ENCODE measurements around the gene OR10A3.

OR10A3 gene

DNA sequence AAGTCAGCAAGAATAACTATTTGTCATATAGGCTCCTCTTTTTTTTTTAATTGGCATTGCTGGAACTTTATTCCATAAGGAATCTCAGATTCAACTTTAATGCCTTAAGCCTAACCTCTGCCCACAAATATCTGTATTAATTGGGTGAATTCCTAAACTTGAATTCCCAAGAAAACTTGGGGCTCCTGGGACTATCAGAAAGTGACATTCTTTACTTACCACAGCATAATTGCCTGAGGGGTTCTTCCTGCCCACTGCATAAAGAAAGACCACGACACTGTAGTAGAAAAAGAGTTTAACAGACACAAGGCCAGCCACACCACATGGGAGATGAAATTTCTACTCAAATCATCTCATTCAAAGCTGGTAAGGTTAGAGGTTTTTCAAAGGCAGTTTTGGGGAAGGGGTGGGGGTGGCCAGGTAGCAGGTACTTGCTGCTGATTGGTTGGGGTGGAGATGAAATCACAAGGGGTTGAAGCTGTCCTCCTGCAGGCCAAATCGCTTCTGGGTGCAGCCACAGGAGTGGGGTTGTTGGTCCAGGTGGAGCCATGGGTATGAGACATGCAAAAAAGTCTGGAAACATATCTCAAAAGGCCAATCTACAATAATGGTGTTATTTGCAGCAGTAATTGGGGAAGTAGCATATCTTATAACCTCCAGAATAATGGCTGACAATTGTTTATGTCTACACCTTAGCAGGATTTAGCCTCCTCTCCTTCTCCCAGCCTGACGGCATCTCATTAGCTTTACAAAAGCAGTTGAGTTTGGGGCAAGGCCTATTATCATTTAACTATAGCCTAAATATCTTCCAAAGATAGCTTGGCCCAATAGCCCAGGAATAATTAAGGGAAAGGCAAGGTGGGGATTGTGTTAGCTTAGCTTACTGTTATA is 28.5 kb upstream of the OR10A3 start:
- DNase-seq: no peak
- H3K27me3 ChIP-seq (ENCODE audit: insufficient read depth, low read depth, severe bottlenecking): no peaks in the 10 kb centered on the region
- H3K27ac ChIP-seq: no peak overlapping the region
- H3K9me3 ChIP-seq (ENCODE audit: severe bottlenecking): no peaks in the 10 kb centered on the region
- TF ChIP-seq, protein P1, sequence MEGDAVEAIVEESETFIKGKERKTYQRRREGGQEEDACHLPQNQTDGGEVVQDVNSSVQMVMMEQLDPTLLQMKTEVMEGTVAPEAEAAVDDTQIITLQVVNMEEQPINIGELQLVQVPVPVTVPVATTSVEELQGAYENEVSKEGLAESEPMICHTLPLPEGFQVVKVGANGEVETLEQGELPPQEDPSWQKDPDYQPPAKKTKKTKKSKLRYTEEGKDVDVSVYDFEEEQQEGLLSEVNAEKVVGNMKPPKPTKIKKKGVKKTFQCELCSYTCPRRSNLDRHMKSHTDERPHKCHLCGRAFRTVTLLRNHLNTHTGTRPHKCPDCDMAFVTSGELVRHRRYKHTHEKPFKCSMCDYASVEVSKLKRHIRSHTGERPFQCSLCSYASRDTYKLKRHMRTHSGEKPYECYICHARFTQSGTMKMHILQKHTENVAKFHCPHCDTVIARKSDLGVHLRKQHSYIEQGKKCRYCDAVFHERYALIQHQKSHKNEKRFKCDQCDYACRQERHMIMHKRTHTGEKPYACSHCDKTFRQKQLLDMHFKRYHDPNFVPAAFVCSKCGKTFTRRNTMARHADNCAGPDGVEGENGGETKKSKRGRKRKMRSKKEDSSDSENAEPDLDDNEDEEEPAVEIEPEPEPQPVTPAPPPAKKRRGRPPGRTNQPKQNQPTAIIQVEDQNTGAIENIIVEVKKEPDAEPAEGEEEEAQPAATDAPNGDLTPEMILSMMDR (IDR thresholded peaks at IDR 0.05; ENCODE audit: low read depth, low read length): no peak
- H3K36me3 ChIP-seq: no peaks in the 10 kb centered on the region
- no peak overlapping the region for H3K4me3 ChIP-seq (ENCODE audit: low read depth, low read length)

DNA sequence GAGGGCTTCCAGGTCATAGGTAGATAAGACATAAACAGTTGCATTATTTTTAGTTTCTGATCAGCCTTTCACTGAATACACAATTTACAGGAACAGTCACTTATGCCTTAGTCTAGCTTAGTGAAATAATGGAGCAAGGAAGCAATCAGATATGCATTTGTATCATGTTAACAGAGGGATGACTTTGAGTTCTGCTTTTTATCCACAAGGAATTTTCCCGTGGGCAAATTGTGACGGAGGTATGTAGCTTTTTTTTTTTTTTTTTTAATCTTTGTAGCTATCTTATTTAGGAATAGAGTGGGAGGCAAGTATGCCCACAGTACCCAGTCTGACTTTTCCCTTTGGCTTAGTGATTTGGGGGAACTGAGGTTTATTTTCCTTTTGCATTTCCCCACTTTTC is 27.2 kb upstream of the OR10A3 start:
- Histone ChIP-seq H3K4me3 (ENCODE audit: low read depth, low read length) (no peak overlapping the region), H3K27me3 (ENCODE audit: insufficient read depth, low read depth, severe bottlenecking) (no peaks in the 10 kb centered on the region), H3K9me3 (ENCODE audit: severe bottlenecking) (no peaks in the 10 kb centered on the region), H3K27ac (no peak overlapping the region), H3K36me3 (no peaks in the 10 kb centered on the region)
- no peak for DNase-seq
- TF ChIP-seq, protein P1 (IDR thresholded peaks at IDR 0.05; ENCODE audit: low read depth, low read length): no peak

GRCh38 chr11:7967826-7968225 is 26.3 kb upstream of the OR10A3 start:
- no peaks in the 10 kb centered on the region for H3K36me3 ChIP-seq
- H3K4me3 ChIP-seq (ENCODE audit: low read depth, low read length): no peak overlapping the region
- no peaks in the 10 kb centered on the region for H3K27me3 ChIP-seq (ENCODE audit: insufficient read depth, low read depth, severe bottlenecking)
- H3K9me3 ChIP-seq (ENCODE audit: severe bottlenecking): no peaks in the 10 kb centered on the region
- H3K27ac ChIP-seq: no peak overlapping the region
- TF ChIP-seq, protein P1 (IDR thresholded peaks at IDR 0.05; ENCODE audit: low read depth, low read length): no peak
- no peak for DNase-seq

DNA sequence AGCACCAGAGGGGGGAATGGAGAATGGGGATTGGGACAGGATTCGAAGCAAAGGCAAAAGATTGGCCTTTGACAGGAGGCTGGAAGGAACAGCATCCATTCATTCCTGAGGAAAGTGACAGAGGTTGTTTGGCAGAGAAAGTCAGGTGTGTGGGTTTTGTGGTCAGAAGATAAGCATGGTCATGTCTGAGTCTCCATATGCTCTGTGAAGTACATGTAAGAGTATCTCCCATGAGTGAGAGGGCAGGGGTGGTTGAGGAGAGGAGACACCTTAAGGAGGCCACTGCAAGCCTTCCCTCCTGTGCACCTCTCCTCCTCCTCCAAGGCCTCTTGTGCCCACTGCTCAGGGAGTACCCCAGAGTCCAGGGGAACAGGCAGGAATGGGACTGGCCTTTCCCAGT is 25.6 kb upstream of the OR10A3 start:
- H3K4me3 ChIP-seq (ENCODE audit: low read depth, low read length): no peak overlapping the region

DNA sequence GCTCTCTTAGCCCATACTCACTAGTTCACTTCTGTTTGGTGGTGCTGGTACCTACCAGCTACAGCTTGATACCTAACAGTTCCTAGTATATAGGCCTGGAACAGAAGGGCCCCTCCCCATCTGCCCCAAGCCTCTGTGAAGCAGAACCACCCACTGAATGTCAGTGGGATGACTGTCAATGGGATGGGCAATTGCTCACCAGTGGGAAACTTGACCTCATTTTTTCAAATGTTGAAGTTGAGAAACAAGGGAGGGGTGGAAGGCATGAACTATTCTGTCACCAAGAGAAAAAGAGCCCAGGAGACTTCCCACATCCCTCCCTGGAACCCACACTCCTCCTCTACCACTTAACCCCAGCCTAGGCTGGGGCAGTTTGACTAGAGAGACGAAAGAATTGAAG is 23.9 kb upstream of the OR10A3 start, which contains the start of gene NLRP10:
Gene NLRP10, minus strand, starts transcription at position 62 of the 400 bp plus-strand sequence. CDS start 1,952 bp downstream, outside the sequence.
- Histone ChIP-seq H3K36me3 (no peaks in the 10 kb centered on the region), H3K27ac (no peak within 1 kb of the TSS), H3K27me3 (ENCODE audit: insufficient read depth, low read depth, severe bottlenecking) (no peaks in the 10 kb centered on the region), H3K4me3 (ENCODE audit: low read depth, low read length) (no peak within 1 kb of the TSS), H3K9me3 (ENCODE audit: severe bottlenecking) (no peaks in the 10 kb centered on the region)
- no peak for DNase-seq
- TF ChIP-seq, protein P1 (IDR thresholded peaks at IDR 0.05; ENCODE audit: low read depth, low read length): no peak

More for the DNA sequence above, 25.6 kb upstream of the OR10A3 start:
- Histone ChIP-seq H3K36me3 (no peaks in the 10 kb centered on the region), H3K27ac (no peak overlapping the region), H3K9me3 (ENCODE audit: severe bottlenecking) (no peaks in the 10 kb centered on the region), H3K27me3 (ENCODE audit: insufficient read depth, low read depth, severe bottlenecking) (no peaks in the 10 kb centered on the region)
- TF ChIP-seq, protein P1 (IDR thresholded peaks at IDR 0.05; ENCODE audit: low read depth, low read length): no peak
- no peak for DNase-seq

Data from WERI-Rb-1 (cell line).